Lung (tissue), 12 donors: ENCODE results near the gene MED31. TPM values are rescaled to one million over a fixed set of nuclear protein-coding genes. Genes with fewer than 3 reads are reported as not detected.

Experiments
- ATAC-seq: fragments of 200-7000 bp; cut with Tn5 transposase; one replicate; pipeline ENCODE4 v1.9.1; 2020; ENCODE audit warnings: moderate number of reproducible peaks; ENCODE audit not compliant: insufficient read depth, low FRiP score
- DNase-seq, 3 donors: peaks; one replicate each; pipeline ENCODE4 v3.0.0-alpha.2; 2013 to 2017
- H3K27ac ChIP-seq, 2 donors: one replicate each; pipeline ENCODE4 v1.5.1; 2013; ENCODE audit warnings: mild to moderate bottlenecking in 2 of 2, moderate library complexity in 2 of 2, control low read depth in 1 of 2, inconsistent platforms in 1 of 2, low read depth in 1 of 2, low read length in 1 of 2
- H3K27me3 ChIP-seq, 3 donors: one replicate each; pipeline ENCODE4 v1.5.1; 2013; ENCODE audit warnings: low read length in 2 of 3; ENCODE audit not compliant: control insufficient read depth in 3 of 3, insufficient read depth in 3 of 3
- H3K36me3 ChIP-seq, 4 donors: one replicate each; pipeline ENCODE4 v1.5.1; 2013; ENCODE audit warnings: low read length in 4 of 4, mild to moderate bottlenecking in 1 of 4, moderate library complexity in 1 of 4; ENCODE audit not compliant: control insufficient read depth in 4 of 4, insufficient read depth in 4 of 4
- H3K4me1 ChIP-seq, 5 donors: one replicate each; pipeline ENCODE4 v1.5.1; 2013; ENCODE audit warnings: low read length in 5 of 5, mild to moderate bottlenecking in 2 of 5, moderate library complexity in 1 of 5; ENCODE audit not compliant: control insufficient read depth in 5 of 5, insufficient read depth in 5 of 5
- H3K4me3 ChIP-seq: one replicate; pipeline ENCODE4 v1.5.1; 2013; ENCODE audit warnings: mild to moderate bottlenecking, control low read depth, moderate library complexity
- H3K9ac ChIP-seq, 2 donors: one replicate each; pipeline ENCODE4 v1.5.1; 2013; ENCODE audit warnings: low read length in 2 of 2, control low read depth in 1 of 2; ENCODE audit not compliant: insufficient read depth in 1 of 2
- H3K9me3 ChIP-seq, 4 donors: one replicate each; pipeline ENCODE4 v1.5.1; 2013; ENCODE audit warnings: low read length in 3 of 4, mild to moderate bottlenecking in 1 of 4, moderate library complexity in 1 of 4; ENCODE audit not compliant: control insufficient read depth in 4 of 4, insufficient read depth in 3 of 4
- WGBS, 2 donors: extraction: QIAGEN DNeasy Blood & Tissue Kit; methylation state at CpG; one replicate each; pipeline ENCODE4 v1.1.7; 2013; 5-methylcytosine and 5-hydroxymethylcytosine counted together
- polyA plus RNA-seq, 2 donors: library from polyadenylated mRNA; stranded (reverse); fragments of 200-250 nt; gene quantifications; one replicate each; pipeline ENCODE4 v1.2.1, GENCODE V29; 2013
- total RNA-seq, 2 donors: library from RNA; depleted of rRNA in 1 of 2; stranded (reverse); fragments of >200 nt in 1 of 2; gene quantifications; one replicate each; pipeline ENCODE4 v1.2.1, GENCODE V29; 2014 to 2021
- TF ChIP-seq, protein P1 (sequence below): IDR thresholded peaks from 2 replicates; pipeline ENCODE4 v1.5.1; 2012; ENCODE audit warnings: mild to moderate bottlenecking; ENCODE audit errors: control extremely low read depth, extremely low read depth
- donor health status: control.
- donor health status: control.
- donor health status: Bipolar disorder and iron deficiency.
- donor health status: healthy.
- donor health status: DM: yes; HTN: yes; CAD: no.

Gene MED31
- total and polyA plus RNA-seq, 4 donors: 16.6 to 27.7 (median 19.2) TPM

GRCh38 chr17:6679241-6679640, 27.8 kb upstream of the MED31 start:
- no peak for ATAC-seq
- Histone ChIP-seq H3K27me3 (no peaks in the 10 kb centered on the region), H3K27ac (no peak overlapping the region), H3K36me3 (no peaks in the 10 kb centered on the region), H3K4me3 (no peak overlapping the region), H3K4me1 (no peaks in the 10 kb centered on the region), H3K9ac (no peak overlapping the region), H3K9me3 (no peaks in the 10 kb centered on the region)
- DNase-seq: no peak
- TF ChIP-seq, protein P1, sequence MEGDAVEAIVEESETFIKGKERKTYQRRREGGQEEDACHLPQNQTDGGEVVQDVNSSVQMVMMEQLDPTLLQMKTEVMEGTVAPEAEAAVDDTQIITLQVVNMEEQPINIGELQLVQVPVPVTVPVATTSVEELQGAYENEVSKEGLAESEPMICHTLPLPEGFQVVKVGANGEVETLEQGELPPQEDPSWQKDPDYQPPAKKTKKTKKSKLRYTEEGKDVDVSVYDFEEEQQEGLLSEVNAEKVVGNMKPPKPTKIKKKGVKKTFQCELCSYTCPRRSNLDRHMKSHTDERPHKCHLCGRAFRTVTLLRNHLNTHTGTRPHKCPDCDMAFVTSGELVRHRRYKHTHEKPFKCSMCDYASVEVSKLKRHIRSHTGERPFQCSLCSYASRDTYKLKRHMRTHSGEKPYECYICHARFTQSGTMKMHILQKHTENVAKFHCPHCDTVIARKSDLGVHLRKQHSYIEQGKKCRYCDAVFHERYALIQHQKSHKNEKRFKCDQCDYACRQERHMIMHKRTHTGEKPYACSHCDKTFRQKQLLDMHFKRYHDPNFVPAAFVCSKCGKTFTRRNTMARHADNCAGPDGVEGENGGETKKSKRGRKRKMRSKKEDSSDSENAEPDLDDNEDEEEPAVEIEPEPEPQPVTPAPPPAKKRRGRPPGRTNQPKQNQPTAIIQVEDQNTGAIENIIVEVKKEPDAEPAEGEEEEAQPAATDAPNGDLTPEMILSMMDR: no peak
- 75 to 84% methylated on average over 6 of the region's 6 CpGs for WGBS, 2 donors

DNA sequence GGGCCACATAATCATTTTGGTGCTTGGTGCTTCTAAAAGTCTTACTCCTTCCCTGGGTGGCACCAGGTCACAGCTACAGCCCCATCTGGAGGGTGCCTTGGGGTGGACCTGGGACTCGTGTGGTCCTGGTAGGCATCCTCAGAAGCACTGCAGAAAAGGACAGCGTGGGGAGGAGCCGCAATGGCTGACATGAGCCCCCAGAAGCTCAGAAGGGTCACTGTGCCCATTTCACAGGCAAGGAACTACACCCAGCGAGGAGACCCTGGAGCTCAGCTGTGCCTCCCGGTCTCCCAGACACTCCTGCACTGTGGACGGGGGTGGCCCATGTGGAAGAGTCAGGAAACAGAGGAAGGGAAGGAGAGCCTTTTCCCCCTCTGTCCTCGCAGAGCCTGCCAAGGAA, 26.5 kb upstream of the MED31 start:
- H3K36me3 ChIP-seq: no peaks in the 10 kb centered on the region
- H3K27me3 ChIP-seq: no peaks in the 10 kb centered on the region
- no peak overlapping the region for H3K27ac ChIP-seq
- 68 to 74% methylated on average over 7 of the region's 7 CpGs for WGBS, 2 donors
- TF ChIP-seq, protein P1: no peak
- H3K9ac ChIP-seq: no peak overlapping the region
- DNase-seq (no peak), ATAC-seq (no peak)
- no peak overlapping the region for H3K4me3 ChIP-seq
- H3K9me3 ChIP-seq: no peaks in the 10 kb centered on the region
- no peaks in the 10 kb centered on the region for H3K4me1 ChIP-seq

- no peaks in the 10 kb centered on the region for H3K9me3 ChIP-seq
- DNase-seq: no peak
- H3K27me3 ChIP-seq: no peaks in the 10 kb centered on the region
- no peak for ATAC-seq
- WGBS, 2 donors: 34 to 56% methylated on average over 16 of the region's 16 CpGs
- H3K4me1 ChIP-seq: no peaks in the 10 kb centered on the region
- H3K27ac ChIP-seq: no peak overlapping the region
- no peak overlapping the region for H3K4me3 ChIP-seq
- no peak overlapping the region for H3K9ac ChIP-seq
- no peaks in the 10 kb centered on the region for H3K36me3 ChIP-seq
- TF ChIP-seq, protein P1: no peak
Observed at GRCh38 chr17:6677158-6677831, 25.9 kb upstream of the MED31 start.

GRCh38 chr17:6676802-6677157, 25.4 kb upstream of the MED31 start:
- no peak for ATAC-seq
- TF ChIP-seq, protein P1: no peak
- 67% methylated on average over 6 of the region's 6 CpGs for WGBS, 2 donors
- Histone ChIP-seq H3K9me3 (no peaks in the 10 kb centered on the region), H3K4me1 (no peaks in the 10 kb centered on the region), H3K36me3 (no peaks in the 10 kb centered on the region), H3K27me3 (no peaks in the 10 kb centered on the region), H3K27ac (no peak overlapping the region), H3K9ac (no peak overlapping the region), H3K4me3 (no peak overlapping the region)
- no peak for DNase-seq
